ENCODE data around the gene RASSF5.

The RASSF5 gene

DNA sequence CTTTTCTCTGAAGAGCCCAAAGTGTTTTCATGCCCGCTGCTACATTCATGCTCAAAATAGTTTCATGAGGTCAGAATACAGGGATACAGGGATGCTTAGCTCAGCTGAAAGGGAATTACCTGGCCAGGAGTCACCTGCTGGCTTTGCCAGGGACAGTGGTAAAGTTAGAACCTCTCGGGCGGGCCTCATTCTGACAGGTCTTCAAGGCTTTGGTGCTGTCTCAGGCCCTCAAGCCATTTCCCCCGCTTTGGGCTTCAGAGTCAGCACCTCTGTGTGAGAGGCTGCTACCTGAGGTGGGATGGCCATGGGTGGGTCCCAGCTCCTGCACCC lies 5.5 kb downstream of the RASSF5 start:
- Histone ChIP-seq H3K4me1 (ENCODE audit: insufficient read depth, low read length) (no peaks in the 10 kb centered on the region), H3K4me2 (ENCODE audit: insufficient read depth, low read length) (no peak overlapping the region), H3K79me2 (ENCODE audit: insufficient read depth, low read length) (no peaks in the 10 kb centered on the region), H3K36me3 (ENCODE audit: insufficient read depth, low read length) (no peaks in the 10 kb centered on the region), H3K27ac (ENCODE audit: low read length) (no peak overlapping the region), H3K27me3 (ENCODE audit: insufficient read depth, low read length, poor library complexity) (peaks cover 7% of the 10 kb centered on the region), H4K20me1 (ENCODE audit: insufficient read depth, low read length) (0 out of 2 replicates have a peak, but pooled peaks cover 3% of the 10 kb centered on the region), H3K9me3 (ENCODE audit: insufficient read depth, low read length, severe bottlenecking) (no peaks in the 10 kb centered on the region), H2AFZ (ENCODE audit: low read depth, low read length) (no peak overlapping the region), H3K4me3 (ENCODE audit: low read depth in 1 of 2, low read length in 2 of 2) (no peak overlapping the region), H3K9ac (ENCODE audit: low read depth, low read length) (no peak overlapping the region)
- no peak for TF ChIP-seq CTCF (IDR thresholded peaks at IDR 0.05; ENCODE audit: borderline replicate concordance, extremely low read depth, low read length, poor library complexity, severe bottlenecking)
- no peak for TF ChIP-seq EZH2 (IDR thresholded peaks at IDR 0.05; ENCODE audit: borderline replicate concordance, low read depth, low read length, severe bottlenecking)
- DNase-seq (no peak), ATAC-seq (ENCODE audit: insufficient read depth, low read depth) (no peak)

DNA sequence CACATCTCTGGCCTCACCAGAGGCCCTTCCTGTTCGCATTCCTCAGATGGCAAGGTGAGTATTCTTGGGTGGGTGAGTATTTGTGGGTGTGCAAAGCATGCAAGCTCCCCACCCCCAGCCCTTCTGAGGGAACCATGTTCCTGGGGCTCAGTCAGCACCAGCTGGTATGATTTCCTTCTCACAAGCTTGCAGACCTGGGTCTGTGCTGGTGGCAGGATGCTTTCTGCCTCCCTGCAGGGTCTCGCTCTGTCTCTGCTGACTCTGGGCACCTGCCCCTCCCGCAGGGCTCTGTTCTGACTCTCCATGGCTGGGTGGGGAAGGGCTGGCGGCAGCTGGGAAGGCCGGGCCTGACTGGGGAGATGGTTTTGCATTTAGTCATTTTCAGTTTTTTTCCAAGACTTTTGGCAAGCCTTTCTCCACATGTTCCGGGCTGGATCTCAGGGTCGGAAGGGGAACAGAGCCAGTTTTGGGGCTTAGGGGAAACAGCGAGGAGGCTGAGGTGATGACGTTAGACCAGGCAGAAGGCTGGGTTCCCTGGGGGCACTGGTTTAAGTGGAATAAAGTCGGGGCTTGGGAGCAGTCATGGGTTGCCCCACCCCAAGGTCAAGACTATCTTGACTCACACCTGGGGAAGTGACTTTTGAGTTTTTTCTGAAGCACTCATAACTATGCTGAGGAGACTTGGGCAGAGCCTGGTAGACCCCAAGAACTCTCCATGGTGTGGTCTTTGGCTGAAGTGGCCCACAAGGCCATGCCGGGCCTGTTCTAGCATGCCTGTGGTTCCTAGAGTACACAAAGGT lies 6.2 kb downstream of the RASSF5 start:
- H3K36me3 ChIP-seq (ENCODE audit: insufficient read depth, low read length), result no peaks in the 10 kb centered on the region
- no peak overlapping the region for H3K4me2 ChIP-seq (ENCODE audit: insufficient read depth, low read length)
- peaks cover 7% of the 10 kb centered on the region for H3K27me3 ChIP-seq (ENCODE audit: insufficient read depth, low read length, poor library complexity)
- 0 out of 2 replicates have a peak, but pooled peaks cover 3% of the 10 kb centered on the region for H4K20me1 ChIP-seq (ENCODE audit: insufficient read depth, low read length)
- no peak overlapping the region for H3K27ac ChIP-seq (ENCODE audit: low read length)
- no peak overlapping the region for H3K4me3 ChIP-seq (ENCODE audit: low read depth in 1 of 2, low read length in 2 of 2)
- TF ChIP-seq EZH2 (IDR thresholded peaks at IDR 0.05; ENCODE audit: borderline replicate concordance, low read depth, low read length, severe bottlenecking) (no peak), CTCF (IDR thresholded peaks at IDR 0.05; ENCODE audit: borderline replicate concordance, extremely low read depth, low read length, poor library complexity, severe bottlenecking) (no peak)
- H3K4me1 ChIP-seq (ENCODE audit: insufficient read depth, low read length), result no peaks in the 10 kb centered on the region
- H3K9me3 ChIP-seq (ENCODE audit: insufficient read depth, low read length, severe bottlenecking), result no peaks in the 10 kb centered on the region
- H3K79me2 ChIP-seq (ENCODE audit: insufficient read depth, low read length), result no peaks in the 10 kb centered on the region
- no peak overlapping the region for H2AFZ ChIP-seq (ENCODE audit: low read depth, low read length)
- DNase-seq, result no peak
- H3K9ac ChIP-seq (ENCODE audit: low read depth, low read length), result no peak overlapping the region
- ATAC-seq (ENCODE audit: insufficient read depth, low read depth), result no peak

- Histone ChIP-seq H3K27me3 (ENCODE audit: insufficient read depth, low read length, poor library complexity) (peaks cover 3% of the 10 kb centered on the region), H3K4me1 (ENCODE audit: insufficient read depth, low read length) (no peaks in the 10 kb centered on the region), H3K36me3 (ENCODE audit: insufficient read depth, low read length) (no peaks in the 10 kb centered on the region), H2AFZ (ENCODE audit: low read depth, low read length) (no peak overlapping the region), H3K79me2 (ENCODE audit: insufficient read depth, low read length) (no peaks in the 10 kb centered on the region), H3K4me2 (ENCODE audit: insufficient read depth, low read length) (no peak overlapping the region), H3K4me3 (ENCODE audit: low read depth in 1 of 2, low read length in 2 of 2) (no peak overlapping the region), H4K20me1 (ENCODE audit: insufficient read depth, low read length) (0 out of 2 replicates have a peak, but pooled peaks cover 3% of the 10 kb centered on the region), H3K27ac (ENCODE audit: low read length) (no peak overlapping the region), H3K9ac (ENCODE audit: low read depth, low read length) (no peak overlapping the region), H3K9me3 (ENCODE audit: insufficient read depth, low read length, severe bottlenecking) (no peaks in the 10 kb centered on the region)
- no peak for ATAC-seq (ENCODE audit: insufficient read depth, low read depth)
- no peak for DNase-seq
- TF ChIP-seq CTCF (IDR thresholded peaks at IDR 0.05; ENCODE audit: borderline replicate concordance, extremely low read depth, low read length, poor library complexity, severe bottlenecking), result no peak
- TF ChIP-seq EZH2 (IDR thresholded peaks at IDR 0.05; ENCODE audit: borderline replicate concordance, low read depth, low read length, severe bottlenecking), result no peak
Observed at GRCh38 chr1:206514813-206515387, 7.6 kb downstream of the RASSF5 start.

All from DND-41 (cell line).